ENCODE results near the gene CDKAL1. TPM values are rescaled to one million over a fixed set of nuclear protein-coding genes. Genes with fewer than 3 reads are reported as not detected.

The CDKAL1 gene
- total RNA-seq, 1 donor from 2014 or later, result 39.6 TPM

DNA sequence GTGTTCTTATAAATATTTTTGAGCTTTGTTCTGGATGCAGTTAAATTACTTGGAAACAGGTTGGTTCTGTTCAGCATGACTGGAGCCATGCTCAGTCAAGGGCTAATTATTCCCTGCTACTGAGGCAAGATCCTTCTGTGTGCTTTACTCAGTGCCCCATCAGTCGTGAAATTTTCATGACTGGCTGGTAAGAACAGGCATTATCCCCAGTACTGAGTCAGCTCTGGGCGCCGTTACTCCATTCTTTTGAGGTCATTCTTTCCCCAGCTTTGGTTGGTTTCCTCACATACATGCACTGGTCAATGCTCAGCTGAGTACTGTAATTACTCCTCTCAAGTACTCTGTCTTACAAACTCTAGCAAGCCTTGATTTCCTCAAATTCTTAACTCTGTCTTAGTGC lies 71.3 kb downstream of the CDKAL1 start:
- H4K20me1 ChIP-seq (ENCODE audit: low read depth), result no peaks in the 10 kb centered on the region
- peaks cover 15% of the 10 kb centered on the region for H3K79me2 ChIP-seq (ENCODE audit: low read depth)
- Mint-ChIP-seq H3K36me3 (peaks cover 6% of the 10 kb centered on the region), H3K27ac (no peak overlapping the region), H3K4me3 (no peak overlapping the region), H3K4me1 (peaks cover 17% of the 10 kb centered on the region), H3K9me3 (no peaks in the 10 kb centered on the region), H3K27me3 (ENCODE audit: insufficient read depth, low read depth) (peaks cover 3% of the 10 kb centered on the region)
- H3K4me2 ChIP-seq, result no peak overlapping the region
- no peak overlapping the region for H3K4me3 ChIP-seq
- DNase-seq (ENCODE audit: low spot score), result no peak
- no peaks in the 10 kb centered on the region for H3K27me3 ChIP-seq
- H3F3A ChIP-seq (ENCODE audit: low read depth), result peaks cover 5% of the 10 kb centered on the region
- no peak overlapping the region for H3K9ac ChIP-seq
- H3K4me1 ChIP-seq, result peaks cover 29% of the 10 kb centered on the region
- H3K36me3 ChIP-seq, result no peaks in the 10 kb centered on the region
- no peak overlapping the region for H3K27ac ChIP-seq
- H3K9me3 ChIP-seq (ENCODE audit: low read depth), result no peaks in the 10 kb centered on the region
- no peak for TF ChIP-seq EZH2phosphoT487 (IDR thresholded peaks at IDR 0.05)
- no peak for TF ChIP-seq CTCF (IDR thresholded peaks at IDR 0.05)
- TF ChIP-seq EZH2 (IDR thresholded peaks at IDR 0.05), result no peak
- H2AFZ ChIP-seq (replicated peaks), result no peak overlapping the region

GRCh38 chr6:20606831-20607230 lies 72.6 kb downstream of the CDKAL1 start:
- H3K4me3 ChIP-seq, result no peak overlapping the region
- H3K9ac ChIP-seq, result no peak overlapping the region
- Mint-ChIP-seq H3K9me3 (no peaks in the 10 kb centered on the region), H3K27me3 (ENCODE audit: insufficient read depth, low read depth) (peaks cover 3% of the 10 kb centered on the region), H3K4me1 (peaks cover 17% of the 10 kb centered on the region), H3K27ac (no peak overlapping the region), H3K4me3 (no peak overlapping the region), H3K36me3 (peaks cover 7% of the 10 kb centered on the region)
- DNase-seq (ENCODE audit: low spot score), result peak; percentile 33
- no peaks in the 10 kb centered on the region for H3K36me3 ChIP-seq
- no peaks in the 10 kb centered on the region for H3K9me3 ChIP-seq (ENCODE audit: low read depth)
- H3K4me2 ChIP-seq, result peak overlapping the region; percentile 28
- peaks cover 5% of the 10 kb centered on the region for H3F3A ChIP-seq (ENCODE audit: low read depth)
- no peak overlapping the region for H3K27ac ChIP-seq
- no peaks in the 10 kb centered on the region for H3K27me3 ChIP-seq
- no peak overlapping the region for H2AFZ ChIP-seq (replicated peaks)
- no peak for TF ChIP-seq EZH2phosphoT487 (IDR thresholded peaks at IDR 0.05)
- TF ChIP-seq CTCF (IDR thresholded peaks at IDR 0.05), result no peak
- TF ChIP-seq EZH2 (IDR thresholded peaks at IDR 0.05), result no peak
- peaks cover 29% of the 10 kb centered on the region for H3K4me1 ChIP-seq
- no peaks in the 10 kb centered on the region for H4K20me1 ChIP-seq (ENCODE audit: low read depth)
- H3K79me2 ChIP-seq (ENCODE audit: low read depth), result peaks cover 15% of the 10 kb centered on the region

- Histone ChIP-seq H3K9ac (no peak overlapping the region), H3K27ac (no peak overlapping the region), H3K27me3 (no peaks in the 10 kb centered on the region), H3K4me3 (no peak overlapping the region), H4K20me1 (ENCODE audit: low read depth) (no peaks in the 10 kb centered on the region), H3K4me1 (peaks cover 18% of the 10 kb centered on the region), H2AFZ (replicated peaks) (no peak overlapping the region), H3K4me2 (no peak overlapping the region), H3F3A (ENCODE audit: low read depth) (peaks cover 5% of the 10 kb centered on the region), H3K36me3 (no peaks in the 10 kb centered on the region), H3K9me3 (ENCODE audit: low read depth) (no peaks in the 10 kb centered on the region), H3K79me2 (ENCODE audit: low read depth) (peaks cover 15% of the 10 kb centered on the region)
- Mint-ChIP-seq H3K27ac (no peak overlapping the region), H3K36me3 (peaks cover 7% of the 10 kb centered on the region), H3K4me1 (peaks cover 11% of the 10 kb centered on the region), H3K4me3 (no peak overlapping the region), H3K9me3 (no peaks in the 10 kb centered on the region), H3K27me3 (ENCODE audit: insufficient read depth, low read depth) (peaks cover 3% of the 10 kb centered on the region)
- TF ChIP-seq EZH2phosphoT487 (IDR thresholded peaks at IDR 0.05), result no peak
- no peak for TF ChIP-seq CTCF (IDR thresholded peaks at IDR 0.05)
- no peak for TF ChIP-seq EZH2 (IDR thresholded peaks at IDR 0.05)
- no peak for DNase-seq (ENCODE audit: low spot score)
Observed at GRCh38 chr6:20608356-20608755, 74.1 kb downstream of the CDKAL1 start.

Data from neural progenitor cell (in vitro differentiated cells).